Urinary bladder (tissue), 4 donors: Measurements from ENCODE around the gene MORN5. TPM values are rescaled to one million over a fixed set of nuclear protein-coding genes. Genes with fewer than 3 reads are reported as not detected.

Source experiments
- DNase-seq: peaks from one replicate; pipeline ENCODE4 v3.0.0-alpha.2; 2015; ENCODE audit errors: extremely low spot score
- H3K27ac ChIP-seq: one replicate; pipeline ENCODE4 v1.5.1; 2013; ENCODE audit warnings: low read depth, mild to moderate bottlenecking, moderate library complexity
- H3K36me3 ChIP-seq: one replicate; pipeline ENCODE4 v1.6.1; 2013; ENCODE audit warnings: mild to moderate bottlenecking, moderate library complexity; ENCODE audit not compliant: insufficient read depth
- H3K4me1 ChIP-seq: one replicate; pipeline ENCODE4 v1.6.1; 2013; ENCODE audit warnings: mild to moderate bottlenecking, moderate library complexity; ENCODE audit not compliant: insufficient read depth
- H3K4me3 ChIP-seq: one replicate; pipeline ENCODE4 v1.5.1; 2013; ENCODE audit warnings: low read depth, low read length
- WGBS: extraction: QIAGEN DNeasy Blood & Tissue Kit; methylation state at CpG from one replicate; pipeline ENCODE4 v1.1.7; 2013; 5-methylcytosine and 5-hydroxymethylcytosine counted together
- polyA plus RNA-seq: library from polyadenylated mRNA; stranded (reverse); fragments of 200-250 nt; gene quantifications from one replicate; pipeline ENCODE4 v1.2.3, GENCODE V29; 2013
- total RNA-seq: library from RNA; depleted of rRNA; stranded (reverse); fragments of >200 nt; gene quantifications from one replicate; pipeline ENCODE4 v1.2.3, GENCODE V29; 2014
- donor health status: healthy with polysubstance abuse.
- donor health status: healthy.

MORN5 gene
- total and polyA plus RNA-seq, 2 donors: 8.4 to 22.9 TPM

GRCh38 chr9:122120316-122121071, 39.2 kb upstream of the MORN5 start:
- H3K36me3 ChIP-seq: no peaks in the 10 kb centered on the region
- no peaks in the 10 kb centered on the region for H3K4me1 ChIP-seq
- 83% methylated on average over 10 of the region's 10 CpGs for WGBS
- DNase-seq: no peak
- H3K27ac ChIP-seq: no peak overlapping the region
- no peak overlapping the region for H3K4me3 ChIP-seq

- no peak for DNase-seq
- 90% methylated on average over 10 of the region's 10 CpGs for WGBS
- Histone ChIP-seq H3K4me3 (no peak overlapping the region), H3K27ac (no peak overlapping the region), H3K36me3 (no peaks in the 10 kb centered on the region), H3K4me1 (no peaks in the 10 kb centered on the region)
Observed at GRCh38 chr9:122121391-122121790, 38.3 kb upstream of the MORN5 start.

- H3K36me3 ChIP-seq: no peaks in the 10 kb centered on the region
- 94% methylated on average over 6 of the region's 6 CpGs for WGBS
Observed at GRCh38 chr9:122121931-122122330, 37.8 kb upstream of the MORN5 start.

GRCh38 chr9:122122468-122122867, 37.2 kb upstream of the MORN5 start:
- H3K4me3 ChIP-seq: no peak overlapping the region
- H3K27ac ChIP-seq: no peak overlapping the region
- DNase-seq: no peak
- no peaks in the 10 kb centered on the region for H3K4me1 ChIP-seq
- WGBS: 61% methylated on average over 6 of the region's 6 CpGs
- no peaks in the 10 kb centered on the region for H3K36me3 ChIP-seq

More at GRCh38 chr9:122121931-122122330, 37.8 kb upstream of the MORN5 start:
- Histone ChIP-seq H3K4me3 (no peak overlapping the region), H3K4me1 (no peaks in the 10 kb centered on the region), H3K27ac (no peak overlapping the region)
- no peak for DNase-seq

GRCh38 chr9:122122903-122123632, 36.6 kb upstream of the MORN5 start:
- Histone ChIP-seq H3K4me3 (no peak overlapping the region), H3K27ac (no peak overlapping the region), H3K36me3 (no peaks in the 10 kb centered on the region), H3K4me1 (no peaks in the 10 kb centered on the region)
- 29% methylated on average over 13 of the region's 13 CpGs for WGBS
- no peak for DNase-seq

GRCh38 chr9:122124048-122124447, 35.7 kb upstream of the MORN5 start:
- Histone ChIP-seq H3K4me1 (no peaks in the 10 kb centered on the region), H3K27ac (no peak overlapping the region), H3K36me3 (no peaks in the 10 kb centered on the region), H3K4me3 (no peak overlapping the region)
- 84% methylated on average over 1 of the region's 1 CpG for WGBS
- DNase-seq: no peak

- DNase-seq: no peak
- H3K36me3 ChIP-seq: no peaks in the 10 kb centered on the region
- WGBS: 73% methylated on average over 7 of the region's 7 CpGs
- H3K4me3 ChIP-seq: no peak overlapping the region
- H3K4me1 ChIP-seq: no peaks in the 10 kb centered on the region
- no peak overlapping the region for H3K27ac ChIP-seq
Observed at GRCh38 chr9:122124528-122124927, 35.2 kb upstream of the MORN5 start.

- H3K27ac ChIP-seq: no peak overlapping the region
- WGBS: 1% methylated on average over 8 of the region's 8 CpGs
- DNase-seq: peak; percentile 26
Observed at GRCh38 chr9:122125158-122125508, 34.6 kb upstream of the MORN5 start.

GRCh38 chr9:122125509-122126330, 34.0 kb upstream of the MORN5 start:
- Histone ChIP-seq H3K36me3 (no peaks in the 10 kb centered on the region), H3K4me3 (no peak overlapping the region), H3K4me1 (no peaks in the 10 kb centered on the region), H3K27ac (no peak overlapping the region)
- WGBS: 53% methylated on average over 21 of the region's 21 CpGs
- DNase-seq: no peak

More at GRCh38 chr9:122125158-122125508, 34.6 kb upstream of the MORN5 start:
- H3K36me3 ChIP-seq: no peaks in the 10 kb centered on the region
- H3K4me1 ChIP-seq: no peaks in the 10 kb centered on the region
- no peak overlapping the region for H3K4me3 ChIP-seq

- WGBS: 11% methylated on average over 64 of the region's 64 CpGs
- no peak for DNase-seq
- Histone ChIP-seq H3K36me3 (no peaks in the 10 kb centered on the region), H3K4me1 (no peaks in the 10 kb centered on the region), H3K27ac (no peak overlapping the region), H3K4me3 (no peak overlapping the region)
Observed at GRCh38 chr9:122126331-122127261, 33.1 kb upstream of the MORN5 start.

- no peaks in the 10 kb centered on the region for H3K36me3 ChIP-seq
- H3K27ac ChIP-seq: no peak overlapping the region
- DNase-seq: no peak
- H3K4me3 ChIP-seq: no peak overlapping the region
- 80% methylated on average over 10 of the region's 10 CpGs for WGBS
- no peaks in the 10 kb centered on the region for H3K4me1 ChIP-seq
Observed at GRCh38 chr9:122127396-122127798, 32.3 kb upstream of the MORN5 start.

- Histone ChIP-seq H3K4me3 (no peak overlapping the region), H3K4me1 (no peaks in the 10 kb centered on the region), H3K27ac (no peak overlapping the region), H3K36me3 (no peaks in the 10 kb centered on the region)
- WGBS: 80% methylated on average over 24 of the region's 24 CpGs
- no peak for DNase-seq
Observed at GRCh38 chr9:122128007-122128968, 31.4 kb upstream of the MORN5 start.
